NCI-H510A treated with DMSO at 0.1 percent for 48 hours (cell line): ENCODE data around the gene PROSER2.

Experiments used
- DNase-seq: peaks from one replicate; lab custom pipeline; 2025; lab: John Stamatoyannopoulos, UW

PROSER2 gene

DNA sequence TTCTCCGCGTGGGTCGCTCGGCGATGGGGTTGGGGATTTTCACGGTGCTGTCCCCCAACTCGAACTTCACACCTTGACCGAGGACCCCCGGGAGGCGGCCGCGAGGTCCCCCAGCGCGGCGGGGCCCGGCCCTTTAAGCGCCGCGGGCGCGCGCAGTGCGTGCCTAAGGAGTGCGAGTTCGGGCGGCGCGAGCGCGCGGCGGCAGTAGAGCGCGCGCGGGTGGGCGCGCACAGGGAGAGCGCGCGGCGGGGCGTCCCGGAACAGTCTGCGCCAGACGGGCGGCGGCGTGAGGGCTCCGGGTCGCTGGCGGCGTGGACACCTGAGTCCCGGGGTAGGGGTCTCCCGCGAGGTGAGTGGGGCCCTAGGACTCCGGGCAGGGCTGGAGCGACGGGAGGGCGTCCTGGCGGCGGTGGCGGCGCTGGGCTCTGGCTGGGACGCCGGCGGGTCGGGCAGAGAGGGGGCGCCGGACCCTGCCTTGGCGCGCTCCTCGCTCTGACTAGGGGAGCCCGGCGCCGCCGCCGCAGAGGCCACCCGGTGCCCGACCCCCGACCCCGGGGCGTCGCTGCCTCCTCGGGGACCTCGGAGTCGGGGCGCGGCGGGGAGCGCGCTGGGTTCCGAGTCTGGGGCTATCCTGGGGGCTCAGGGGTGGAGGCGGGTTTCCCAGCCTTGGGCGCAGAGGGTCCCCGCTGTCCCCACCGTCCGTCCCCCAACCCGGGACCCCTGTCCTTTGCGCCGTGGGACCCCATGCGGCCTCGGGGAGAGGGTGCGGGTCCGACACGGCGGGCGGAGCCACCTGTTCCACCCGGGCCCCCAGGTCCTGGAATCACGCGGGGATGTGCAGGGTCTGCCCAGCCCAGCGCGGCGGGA lies at the start of gene PROSER2:
Gene PROSER2 (plus strand): TSS at position 235 of the 867 bp plus-strand sequence. CDS start 28,722 bp downstream, outside the sequence.
- peak; percentile 2 for DNase-seq

DNA sequence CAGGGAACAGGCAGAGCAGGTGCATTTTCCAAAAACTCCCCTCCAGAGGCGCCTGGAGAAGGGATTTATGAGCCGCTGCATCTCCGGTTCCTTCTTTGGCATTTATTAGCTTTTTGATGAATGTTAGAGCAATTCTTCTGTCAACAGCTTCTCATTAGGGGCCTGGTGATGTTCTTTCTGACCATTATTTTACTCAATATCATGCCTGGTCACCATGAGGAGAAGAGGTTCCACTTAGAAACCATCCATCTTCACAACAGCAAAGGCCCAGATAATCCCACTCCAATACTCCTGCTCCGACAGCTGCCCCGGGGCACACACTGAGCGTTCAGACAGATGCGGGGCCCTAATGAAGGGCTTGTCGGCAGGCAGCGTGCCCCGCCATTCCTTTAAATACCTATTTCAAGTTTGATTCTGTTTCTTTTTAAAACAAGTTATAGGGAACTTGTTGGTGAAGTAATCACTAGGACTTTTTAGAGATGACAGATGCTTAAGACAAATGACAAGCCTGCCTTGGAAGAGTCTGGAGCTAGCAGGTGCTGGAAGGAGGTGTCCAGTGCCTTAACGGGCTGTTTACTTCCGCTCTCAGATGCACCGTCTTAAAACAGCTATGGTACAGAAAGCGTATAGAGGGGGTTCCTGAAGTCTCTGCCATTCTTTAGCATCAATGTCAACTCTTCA lies 49.3 kb upstream of the PROSER2 start:
- no peak for DNase-seq

- no peak for DNase-seq
These were observed 47.7 kb upstream of the PROSER2 start for GRCh38 chr10:11775412-11775811.

DNA sequence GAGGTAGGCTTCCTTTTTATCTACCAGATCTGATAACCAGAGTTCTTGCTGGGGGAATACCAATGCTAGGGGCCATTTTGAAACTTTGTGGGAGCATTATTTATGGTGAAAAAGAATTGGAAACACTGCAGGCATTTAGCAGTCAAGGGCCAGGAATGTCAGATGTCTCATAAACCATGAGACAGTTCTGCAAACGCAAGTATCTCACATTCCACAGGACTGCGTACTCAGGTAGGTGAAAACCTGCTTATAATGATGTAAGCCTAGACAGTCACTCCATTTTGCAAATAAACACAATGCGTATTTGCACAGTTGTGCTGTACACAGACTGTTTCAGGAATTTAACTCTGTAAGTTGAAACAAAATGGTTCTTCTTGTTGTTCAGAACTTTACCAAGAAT lies 47.1 kb upstream of the PROSER2 start:
- DNase-seq = no peak

- DNase-seq = no peak
These were observed 42.0 kb upstream of the PROSER2 start for GRCh38 chr10:11781114-11781513.

GRCh38 chr10:11782793-11783557 lies 40.2 kb upstream of the PROSER2 start:
- DNase-seq = peak; percentile 45

GRCh38 chr10:11783558-11783865 lies 39.6 kb upstream of the PROSER2 start:
- DNase-seq = no peak

DNA sequence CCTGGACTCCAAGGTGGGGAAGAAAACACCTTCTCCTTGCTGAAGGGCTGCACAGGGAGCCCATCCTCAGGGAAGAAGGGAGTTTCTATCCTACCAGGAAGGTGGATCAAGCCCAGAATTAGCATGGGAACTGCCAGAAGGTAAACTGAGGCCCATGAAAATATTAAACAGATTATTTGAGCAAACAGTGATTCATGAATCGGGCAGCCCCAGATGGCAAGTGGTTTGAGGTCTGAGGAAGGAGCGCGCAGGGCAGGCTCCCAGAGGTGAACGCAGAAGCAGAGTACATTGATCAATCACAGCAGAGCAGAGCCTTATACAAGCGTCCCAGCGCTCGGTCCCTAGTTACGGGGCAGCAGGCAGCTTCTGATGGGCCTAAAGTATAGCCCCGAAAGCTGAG lies 35.8 kb upstream of the PROSER2 start:
- no peak for DNase-seq

- no peak for DNase-seq
These were observed 35.3 kb upstream of the PROSER2 start for GRCh38 chr10:11787846-11788245.

- no peak for DNase-seq
These were observed 33.9 kb upstream of the PROSER2 start for GRCh38 chr10:11789306-11789705.

GRCh38 chr10:11789956-11790355 lies 33.2 kb upstream of the PROSER2 start:
- no peak for DNase-seq

DNA sequence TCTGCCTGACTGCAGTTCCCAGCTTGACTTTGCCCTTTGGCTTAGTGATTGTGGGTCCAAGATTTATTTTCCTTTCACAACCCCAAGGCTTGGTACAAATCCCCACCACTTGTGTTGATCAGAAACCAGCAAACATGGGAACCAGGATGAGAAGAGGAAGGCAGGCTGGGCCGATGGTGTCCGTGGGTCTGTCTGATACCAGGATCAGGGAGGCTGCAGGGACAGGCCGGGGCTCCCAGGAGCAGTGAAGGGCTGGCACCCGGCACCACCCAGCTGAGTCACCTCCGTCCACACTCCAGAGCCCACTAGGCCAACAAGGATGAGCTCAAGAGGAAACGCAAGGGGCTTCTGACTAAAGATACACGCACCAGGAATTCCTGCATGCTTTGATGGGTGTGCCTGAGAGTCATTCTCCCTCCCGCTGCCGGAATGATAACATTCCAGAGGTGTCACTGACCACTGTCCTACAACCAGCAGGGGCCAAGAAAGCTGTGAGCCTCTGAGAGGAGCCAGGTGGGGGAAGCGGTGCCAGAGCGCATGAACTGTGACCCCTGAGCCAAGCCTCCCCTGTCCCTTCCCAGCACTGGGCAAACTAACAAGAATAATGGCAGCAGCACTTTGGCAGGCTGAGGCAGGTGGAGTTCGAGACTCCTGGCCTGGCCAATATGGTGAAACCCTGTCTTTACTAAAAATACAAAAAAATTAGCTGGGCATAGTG lies 29.2 kb upstream of the PROSER2 start:
- no peak for DNase-seq

GRCh38 chr10:11794566-11794965 lies 28.6 kb upstream of the PROSER2 start:
- DNase-seq = no peak

- no peak for DNase-seq
These were observed 27.8 kb upstream of the PROSER2 start for GRCh38 chr10:11795101-11795920.

DNA sequence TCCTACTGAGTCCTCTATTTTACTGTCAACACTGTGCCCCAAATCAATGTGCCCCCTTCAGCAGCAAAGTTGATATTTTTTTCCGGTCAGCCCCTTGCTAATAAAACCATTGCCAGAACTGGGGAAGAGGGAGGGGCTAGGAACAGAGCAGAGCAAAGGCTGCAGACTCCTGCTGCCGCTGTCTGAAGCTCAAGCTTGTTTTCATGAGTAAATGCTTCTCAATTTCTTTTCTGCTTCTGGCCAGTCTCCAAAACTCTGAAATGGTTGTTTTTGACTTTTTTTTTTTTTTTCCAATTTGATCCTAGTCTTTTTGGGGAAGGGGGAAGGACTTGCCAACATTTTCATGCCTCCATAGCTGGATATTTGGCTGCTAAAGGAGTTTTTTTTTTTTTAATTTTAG lies 26.7 kb upstream of the PROSER2 start:
- DNase-seq = no peak

GRCh38 chr10:11797281-11797680 lies 25.9 kb upstream of the PROSER2 start:
- no peak for DNase-seq

DNA sequence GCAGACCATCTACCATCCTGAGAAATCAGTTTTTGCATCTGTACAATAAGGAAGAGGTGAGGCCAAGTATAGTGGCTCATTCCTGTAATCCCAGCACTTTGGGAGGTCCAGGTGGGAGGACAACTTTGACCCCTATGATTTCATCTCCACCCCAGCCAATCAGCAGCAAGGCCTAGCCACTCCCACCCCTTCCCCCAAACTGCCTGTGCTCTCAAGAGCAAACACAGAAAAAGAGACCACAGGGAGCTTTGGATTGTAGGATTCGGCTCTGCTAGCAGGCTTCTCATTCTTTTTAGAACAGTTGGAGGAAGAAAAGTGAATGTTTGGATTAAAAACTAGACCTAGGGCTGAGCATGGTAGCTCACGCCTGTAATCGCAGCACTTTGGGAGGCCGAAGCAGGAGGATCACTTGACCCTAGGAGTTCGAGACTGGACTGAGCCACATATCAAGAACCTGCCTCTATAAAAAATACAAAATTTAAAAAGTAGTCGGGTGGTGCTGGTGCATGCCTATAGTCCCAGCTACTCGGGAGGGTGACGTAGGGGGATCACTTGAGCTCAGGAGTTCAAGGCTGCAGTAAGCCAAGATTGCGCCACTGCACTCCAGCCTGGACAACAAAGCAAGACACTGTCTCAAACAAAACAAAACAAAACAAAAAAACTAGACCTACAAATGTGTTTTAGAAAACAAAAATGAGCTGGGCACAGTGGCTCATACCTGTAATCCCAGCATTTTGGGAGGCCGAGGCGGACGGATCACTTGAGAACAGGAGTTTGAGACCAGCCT lies 25.1 kb upstream of the PROSER2 start:
- no peak for DNase-seq

DNA sequence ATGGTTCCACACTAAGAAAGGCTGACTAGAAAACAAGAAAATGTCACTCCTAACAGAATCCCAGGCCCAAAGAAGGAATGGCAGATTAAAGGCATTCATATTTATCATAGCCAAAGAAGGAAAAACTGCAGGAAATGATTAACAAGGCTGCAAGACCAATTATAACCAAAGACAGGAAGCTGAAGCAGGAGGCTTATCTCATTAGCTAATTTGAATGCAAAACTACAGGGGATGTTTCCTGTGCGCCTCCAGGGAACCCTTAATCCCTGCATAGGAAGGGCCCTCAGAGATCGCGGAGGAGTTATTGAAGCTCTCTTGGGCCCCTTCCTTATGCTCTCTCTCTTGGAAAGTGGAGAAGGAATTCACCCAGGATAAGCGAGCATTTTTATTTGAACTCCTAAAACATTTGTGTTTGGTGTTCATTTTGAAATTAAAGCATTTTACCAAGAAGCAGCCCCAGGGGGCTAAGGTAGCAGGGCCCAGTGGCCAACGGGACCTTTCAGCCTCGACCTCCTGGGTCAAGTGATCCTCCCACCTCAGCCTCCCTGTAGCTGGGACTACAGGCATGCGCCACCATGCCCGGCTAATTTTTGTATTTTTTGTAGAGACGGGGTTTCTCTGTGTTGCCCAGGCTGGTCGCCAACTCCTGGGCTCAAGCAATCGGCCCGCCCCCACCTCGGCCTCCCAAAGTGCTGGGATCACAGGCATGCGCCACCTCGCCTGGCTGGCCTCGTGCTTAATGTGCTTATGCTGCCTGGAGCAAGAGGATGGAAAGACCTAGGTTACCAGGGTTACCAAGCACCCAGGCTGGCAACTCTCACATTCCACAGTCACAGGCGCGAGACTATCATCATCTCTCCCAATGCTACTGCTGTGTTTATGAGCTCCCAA lies 24.1 kb upstream of the PROSER2 start:
- DNase-seq = no peak

GRCh38 chr10:11799736-11800080 lies 23.4 kb upstream of the PROSER2 start:
- no peak for DNase-seq

- DNase-seq = no peak
These were observed 18.8 kb upstream of the PROSER2 start for GRCh38 chr10:11804336-11804735.
